HEK293T (cell line): ENCODE measurements around the gene PLCB4.

Experiments
- L3MBTL2 ChIP-seq: fragments of 450-650 bp; conservative IDR thresholded peaks from 2 replicates; pipeline ENCODE4 v1.6.1; 2016; ENCODE audit warnings: mild to moderate bottlenecking
- TARDBP ChIP-seq: fragments of 450-650 bp; IDR thresholded peaks from 2 replicates; pipeline ENCODE4 v1.6.1; 2016
- ZNF384 ChIP-seq: fragments of 450-650 bp; IDR thresholded peaks from 2 replicates; pipeline ENCODE4 v1.6.1; 2016

- TF ChIP-seq ZNF384 (no peak), TARDBP (no peak), L3MBTL2 (no peak)
Observed at GRCh38 chr20:9200196-9200595, 131.3 kb downstream of the PLCB4 start.
